Retinal pigment epithelial cell (primary cell): ENCODE results near the gene VAPB.

Experiments used
- DNase-seq: peaks from one replicate; pipeline ENCODE4 v3.0.0-alpha.2; 2010; ENCODE audit warnings: low read depth
- H3K4me3 ChIP-seq: 2 replicates; pipeline ENCODE4 v1.5.1; 2011; ENCODE audit warnings: mild to moderate bottlenecking, low read length, control low read depth, moderate library complexity
- CTCF ChIP-seq: conservative IDR thresholded peaks from 2 replicates; pipeline ENCODE4 v1.5.1; 2011; ENCODE audit warnings: low read depth, low read length, control low read depth, inconsistent platforms

The VAPB gene

DNA sequence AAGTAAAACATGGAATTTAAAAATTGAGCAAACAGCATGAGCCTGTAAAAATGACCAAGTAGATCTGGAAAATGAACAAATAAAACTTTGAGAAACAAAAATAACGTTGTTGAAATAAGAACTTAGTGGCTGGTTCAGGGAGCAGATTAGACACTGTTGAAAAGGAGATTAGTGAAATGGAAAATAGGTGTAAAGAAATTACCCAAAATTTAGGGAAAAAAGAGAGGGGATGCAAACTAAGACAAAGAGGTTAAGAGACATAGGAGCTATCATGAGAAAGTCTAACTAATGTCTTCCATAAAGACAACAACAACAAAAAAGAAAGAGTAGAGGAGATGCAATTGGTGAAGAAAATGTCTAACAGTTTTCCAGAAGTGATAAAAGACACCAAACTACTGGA is 97.2 kb downstream of the VAPB start:
- no peak for TF ChIP-seq CTCF
- DNase-seq, result no peak
- no peak overlapping the region for H3K4me3 ChIP-seq

DNA sequence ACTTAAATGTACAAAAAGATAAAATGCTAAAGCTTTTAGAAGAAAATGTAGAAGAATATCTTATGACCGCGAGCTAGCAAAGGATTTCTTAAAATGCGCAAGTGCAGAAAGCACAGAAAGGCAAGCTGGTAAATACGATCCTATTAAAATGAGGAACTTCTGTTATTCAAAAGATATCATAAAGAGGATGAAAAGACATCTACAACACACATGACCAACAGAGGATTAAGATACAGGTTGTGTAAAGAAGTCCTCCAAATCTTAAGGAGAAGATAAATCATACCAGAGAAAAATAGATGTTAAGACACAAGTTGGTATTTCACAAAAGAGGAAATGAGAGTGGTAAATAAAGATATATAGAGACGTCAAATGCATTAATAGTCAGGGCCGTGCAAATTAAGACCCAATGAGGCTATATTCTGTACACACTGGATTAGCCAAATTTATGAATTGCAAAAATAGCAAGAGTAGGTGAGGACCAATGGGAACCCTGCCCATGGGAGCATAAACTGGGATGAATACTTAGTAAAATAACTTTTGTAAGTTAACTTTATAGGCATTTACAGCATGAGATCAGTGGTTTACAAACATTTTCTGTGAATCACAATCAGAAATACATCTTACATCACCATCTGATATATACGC is 103.2 kb downstream of the VAPB start:
- no peak for DNase-seq
- H3K4me3 ChIP-seq, result no peak overlapping the region
- TF ChIP-seq CTCF, result no peak

GRCh38 chr20:58492795-58493524 is 103.9 kb downstream of the VAPB start:
- no peak for DNase-seq
- H3K4me3 ChIP-seq, result no peak overlapping the region
- TF ChIP-seq CTCF, result no peak

GRCh38 chr20:58494923-58495622 is 106.0 kb downstream of the VAPB start:
- no peak overlapping the region for H3K4me3 ChIP-seq
- TF ChIP-seq CTCF, result no peak
- DNase-seq, result no peak

DNA sequence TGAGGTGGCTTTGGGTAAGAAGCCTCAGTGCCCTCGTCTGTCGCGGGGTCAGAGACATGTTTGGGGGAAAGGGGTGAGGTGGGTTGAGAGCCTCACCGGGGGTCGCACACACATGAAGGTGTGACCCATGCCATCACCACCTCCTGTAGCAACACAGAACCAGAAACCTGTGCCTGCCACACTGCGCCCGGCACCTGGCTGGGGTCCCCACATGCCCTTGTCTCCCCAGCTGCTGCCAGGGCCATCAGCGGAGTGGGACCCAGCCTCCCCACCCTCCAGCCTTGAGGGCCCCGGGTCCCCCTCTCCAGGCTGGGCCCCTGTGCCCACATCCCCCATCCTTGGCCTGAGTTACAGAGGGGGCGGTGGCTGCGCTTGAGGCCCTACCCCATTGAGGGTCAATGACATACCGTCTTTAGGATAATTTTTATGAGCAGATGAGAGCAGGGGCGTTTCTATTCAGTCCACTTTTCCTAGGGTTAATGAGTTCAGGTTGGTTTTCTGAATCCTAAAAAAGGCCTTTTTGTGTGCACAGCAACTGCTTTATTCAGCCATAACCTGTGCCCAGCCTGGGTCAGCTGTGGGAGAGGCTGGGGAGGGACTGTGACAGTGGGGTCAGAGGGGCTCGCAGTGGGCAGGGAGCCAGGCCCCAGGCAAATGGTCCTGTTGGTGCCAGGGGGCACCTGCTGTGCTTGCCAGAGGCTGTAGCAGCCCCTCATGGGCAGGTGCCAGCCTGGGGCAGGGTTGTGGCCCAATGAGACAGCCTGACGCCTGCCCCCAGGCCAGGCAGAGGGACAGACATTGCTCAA is 106.8 kb downstream of the VAPB start:
- DNase-seq, result no peak
- no peak overlapping the region for H3K4me3 ChIP-seq
- TF ChIP-seq CTCF, result no peak

DNA sequence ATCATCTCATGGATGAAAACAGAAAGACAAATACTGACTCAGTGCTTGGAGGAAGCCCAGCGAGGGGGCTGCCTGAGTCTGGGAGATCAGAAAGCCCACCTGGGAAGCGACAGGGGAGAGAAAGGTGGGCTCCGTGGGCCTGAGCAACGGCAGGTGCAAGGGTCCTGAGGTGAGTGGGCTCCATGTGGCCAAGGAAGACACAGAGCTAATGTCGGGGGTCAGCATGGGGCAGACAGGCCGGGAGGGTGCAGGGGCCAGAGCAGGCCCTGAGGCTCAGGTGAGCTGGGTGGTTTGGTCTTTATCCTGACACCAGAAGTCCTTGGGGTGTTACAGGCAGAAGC is 107.4 kb downstream of the VAPB start:
- no peak overlapping the region for H3K4me3 ChIP-seq
- TF ChIP-seq CTCF, result no peak
- DNase-seq, result no peak
